ENCODE results near the gene RNF144A.

- TF ChIP-seq RAD21 (IDR thresholded peaks at IDR 0.05; ENCODE audit: low read depth) (no peak), EP300 (IDR thresholded peaks at IDR 0.05; ENCODE audit: borderline replicate concordance) (no peak), TCF12 (IDR thresholded peaks at IDR 0.05; ENCODE audit: low read depth) (no peak), YY1 (IDR thresholded peaks at IDR 0.05; ENCODE audit: low read depth) (no peak)
- TF ChIP-seq, protein P1, sequence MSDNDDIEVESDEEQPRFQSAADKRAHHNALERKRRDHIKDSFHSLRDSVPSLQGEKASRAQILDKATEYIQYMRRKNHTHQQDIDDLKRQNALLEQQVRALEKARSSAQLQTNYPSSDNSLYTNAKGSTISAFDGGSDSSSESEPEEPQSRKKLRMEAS (IDR thresholded peaks at IDR 0.05), result no peak
Observed at GRCh38 chr2:7022492-7023385, 105.5 kb downstream of the RNF144A start.

Data from Ishikawa (cell line).